C4-2B (cell line): ENCODE measurements around the gene ANO10.

Source experiments
- H3K27ac ChIP-seq: fragments of 450-650 bp; 2 replicates; pipeline ENCODE4 v1.5.1; 2017
- ZFX ChIP-seq: fragments of 450-650 bp; IDR thresholded peaks from 2 replicates; pipeline ENCODE4 v1.6.1; 2017
- TF ChIP-seq, protein P1 (sequence below): fragments of 450-650 bp; conservative IDR thresholded peaks from 2 replicates; pipeline ENCODE4 v1.5.1; 2017; ENCODE audit warnings: mild to moderate bottlenecking

ANO10 gene

DNA sequence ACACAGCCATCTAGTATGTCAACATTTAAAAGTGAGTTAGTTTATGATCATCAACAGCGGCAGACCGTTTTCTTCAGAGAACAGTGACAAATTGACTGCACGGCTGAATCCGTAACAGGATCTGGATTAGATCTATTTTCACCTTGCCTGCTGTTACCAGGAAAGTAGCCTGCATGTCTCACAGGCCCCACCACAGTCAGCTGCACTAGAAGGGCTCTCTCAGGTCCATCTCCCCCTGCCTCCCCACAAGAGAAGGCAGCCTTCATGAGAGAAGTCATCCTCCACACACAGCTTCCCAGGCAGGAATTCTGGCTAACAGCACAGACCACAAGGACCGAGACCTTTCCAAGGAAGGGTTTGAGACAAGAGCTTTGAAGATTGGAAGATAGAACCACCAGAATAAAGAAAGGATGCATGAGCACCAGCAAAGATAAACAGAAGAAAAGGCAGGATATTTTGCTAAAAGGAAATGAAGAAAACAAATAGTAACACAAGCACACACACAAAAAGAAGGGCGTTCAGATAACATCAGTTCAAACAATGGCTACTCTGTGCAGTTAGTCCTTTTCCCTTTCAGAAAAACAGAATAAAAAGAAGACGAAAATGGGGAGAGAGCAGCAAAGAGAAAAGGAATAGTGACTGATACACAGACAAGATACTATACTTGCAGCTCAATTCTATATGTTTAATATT is 208.0 kb downstream of the ANO10 start:
- H3K27ac ChIP-seq: peak overlapping the region; percentile 43; the same call in 1 of the 2 replicates
- TF ChIP-seq, protein P1, sequence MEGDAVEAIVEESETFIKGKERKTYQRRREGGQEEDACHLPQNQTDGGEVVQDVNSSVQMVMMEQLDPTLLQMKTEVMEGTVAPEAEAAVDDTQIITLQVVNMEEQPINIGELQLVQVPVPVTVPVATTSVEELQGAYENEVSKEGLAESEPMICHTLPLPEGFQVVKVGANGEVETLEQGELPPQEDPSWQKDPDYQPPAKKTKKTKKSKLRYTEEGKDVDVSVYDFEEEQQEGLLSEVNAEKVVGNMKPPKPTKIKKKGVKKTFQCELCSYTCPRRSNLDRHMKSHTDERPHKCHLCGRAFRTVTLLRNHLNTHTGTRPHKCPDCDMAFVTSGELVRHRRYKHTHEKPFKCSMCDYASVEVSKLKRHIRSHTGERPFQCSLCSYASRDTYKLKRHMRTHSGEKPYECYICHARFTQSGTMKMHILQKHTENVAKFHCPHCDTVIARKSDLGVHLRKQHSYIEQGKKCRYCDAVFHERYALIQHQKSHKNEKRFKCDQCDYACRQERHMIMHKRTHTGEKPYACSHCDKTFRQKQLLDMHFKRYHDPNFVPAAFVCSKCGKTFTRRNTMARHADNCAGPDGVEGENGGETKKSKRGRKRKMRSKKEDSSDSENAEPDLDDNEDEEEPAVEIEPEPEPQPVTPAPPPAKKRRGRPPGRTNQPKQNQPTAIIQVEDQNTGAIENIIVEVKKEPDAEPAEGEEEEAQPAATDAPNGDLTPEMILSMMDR: no peak
- no peak for TF ChIP-seq ZFX

DNA sequence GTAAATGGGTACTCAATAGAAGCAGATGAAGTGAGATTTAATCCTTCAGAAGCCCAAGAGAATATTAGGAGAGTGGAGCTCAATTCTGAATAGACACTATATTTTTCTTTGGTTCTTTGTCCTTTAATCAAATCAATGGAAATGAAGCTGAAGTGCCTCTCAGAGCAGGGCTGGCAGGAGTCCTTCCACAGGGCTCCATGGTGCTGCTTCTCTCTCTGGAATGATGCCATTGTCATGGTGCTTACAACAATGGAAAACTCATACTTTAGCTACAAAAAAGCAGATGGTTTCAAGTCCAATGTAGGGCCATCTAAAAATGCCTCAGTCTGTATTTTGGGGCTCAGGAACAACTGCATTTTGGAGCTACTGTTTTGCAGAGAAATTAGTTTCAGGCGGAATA is 210.4 kb downstream of the ANO10 start:
- H3K27ac ChIP-seq: no peak overlapping the region
- TF ChIP-seq, protein P1: no peak
- no peak for TF ChIP-seq ZFX

DNA sequence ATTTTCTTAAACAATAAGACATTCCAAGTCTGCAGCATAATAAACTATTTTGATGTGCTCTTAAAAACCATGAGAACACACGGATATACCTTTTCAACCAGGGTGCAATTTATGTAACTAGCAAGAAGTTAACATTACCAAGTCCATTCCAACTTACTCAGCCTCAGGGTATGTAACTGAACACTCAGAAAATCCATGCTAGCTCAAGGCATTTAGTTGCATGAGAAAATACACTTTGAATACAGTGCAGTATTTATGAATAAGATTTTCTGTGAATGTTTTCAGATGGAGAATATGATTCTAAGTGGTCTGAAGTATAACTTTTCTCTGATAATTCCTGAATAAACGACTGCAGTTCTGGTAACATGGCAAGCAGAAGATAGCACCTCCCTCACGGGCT is 211.2 kb downstream of the ANO10 start:
- TF ChIP-seq, protein P1: no peak
- no peak overlapping the region for H3K27ac ChIP-seq

DNA sequence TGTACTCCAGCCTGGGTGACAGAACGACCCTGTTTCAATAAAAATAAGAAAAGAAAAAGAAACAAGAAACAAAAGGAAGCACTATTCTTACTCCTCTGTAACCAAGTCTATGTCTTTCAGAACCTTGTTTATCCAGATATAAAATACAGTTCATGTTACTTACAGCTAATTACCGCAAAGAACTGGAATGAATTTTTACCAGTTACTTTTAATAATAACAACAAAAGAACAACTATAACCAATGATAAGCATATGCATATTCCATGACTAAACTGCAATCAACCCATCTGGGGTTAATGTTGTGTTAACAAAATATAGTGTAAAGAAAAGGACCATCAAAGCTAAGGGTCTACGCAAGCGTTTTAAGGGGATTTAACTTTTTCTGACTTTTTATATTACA is 212.3 kb downstream of the ANO10 start:
- H3K27ac ChIP-seq: no peak overlapping the region
- no peak for TF ChIP-seq ZFX
- TF ChIP-seq, protein P1: no peak

DNA sequence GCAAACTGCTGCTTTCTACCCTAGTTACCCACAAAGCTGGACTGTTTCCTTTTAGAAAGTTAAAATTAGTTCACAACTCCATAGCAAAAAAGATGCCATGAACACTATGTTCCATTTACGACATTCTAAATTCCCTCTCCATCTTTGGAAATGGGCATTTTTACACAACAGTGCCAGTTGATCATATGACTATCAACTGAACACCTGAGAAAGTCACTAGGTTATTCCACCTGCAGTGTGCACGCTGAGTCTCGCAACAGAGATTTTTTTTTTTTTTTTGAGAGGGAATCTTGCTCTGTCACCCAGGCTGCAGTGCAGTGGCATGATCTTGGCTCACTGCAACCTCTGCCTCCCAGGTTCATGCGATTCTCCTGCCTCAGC is 215.2 kb downstream of the ANO10 start:
- H3K27ac ChIP-seq: no peak overlapping the region
- TF ChIP-seq, protein P1: no peak
- TF ChIP-seq ZFX: no peak

DNA sequence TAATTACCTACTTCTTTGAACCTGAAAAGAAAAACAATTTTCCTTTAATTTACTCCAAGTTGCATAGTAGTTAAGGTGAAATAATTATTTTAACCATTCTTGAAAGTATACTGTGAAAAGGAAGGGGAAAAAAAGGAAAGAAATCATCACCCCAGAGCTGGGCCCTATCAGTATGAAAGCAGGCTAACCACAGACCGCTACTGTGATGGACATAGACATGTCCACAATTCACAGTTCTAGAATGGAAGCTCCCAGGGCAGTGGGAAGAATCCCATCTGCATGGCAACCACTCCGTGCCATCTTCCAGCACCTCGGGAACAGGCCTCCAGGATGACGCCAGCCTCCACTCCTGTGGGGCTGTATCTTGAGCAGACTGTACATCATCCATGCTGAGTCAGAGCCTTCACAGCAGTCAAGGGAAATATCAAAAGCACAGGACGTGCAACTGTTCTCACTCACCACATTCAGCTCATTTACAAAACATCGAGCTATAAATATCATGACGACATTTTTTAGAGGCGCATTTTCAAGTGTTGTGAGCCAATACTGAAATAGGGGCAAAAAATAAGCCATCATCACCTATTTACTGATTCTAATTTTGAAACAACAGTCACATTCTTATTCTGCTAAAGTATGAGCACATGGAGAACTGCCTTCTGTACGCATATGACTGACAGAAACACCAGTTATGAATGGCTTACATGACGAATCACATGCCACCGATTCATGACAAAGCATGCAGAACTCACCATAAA is 215.7 kb downstream of the ANO10 start:
- no peak overlapping the region for H3K27ac ChIP-seq
- TF ChIP-seq, protein P1: no peak
- no peak for TF ChIP-seq ZFX
